Spleen (tissue), 7 donors: ENCODE data around the gene EEF1AKMT1.

Experiments
- POLR2AphosphoS5 ChIP-seq, 3 donors: sonication (generic); formaldehyde crosslinking; IDR thresholded peaks; one replicate each; pipeline ENCODE4 v1.5.1; 2017; ENCODE audit warnings: antibody characterized with exemption in 3 of 3
- TF ChIP-seq, protein P1 (sequence below), 11 experiments: fragments of 200-600 bp in 7 of 11; fragments of 450-650 bp in 4 of 11; sonication (generic) in 4 of 11; IDR thresholded peaks in 8 of 11; conservative IDR thresholded peaks in 3 of 11; 1 replicate in 7 of 11; 2 replicates in 4 of 11; pipeline versions ENCODE4 v1.4.0 to v1.8.0; 2016 to 2021; ENCODE audit warnings: antibody characterized with exemption in 11 of 11, inconsistent platforms in 4 of 11, mild to moderate bottlenecking in 1 of 11
- donor health status: DM: no; HTN: no; CAD: no; lungs with moderate emphysema.
- donor health status: DM: no; HTN: no; CAD: no.
- donor health status: DM: no; HTN: no; CAD: no.

DNA sequence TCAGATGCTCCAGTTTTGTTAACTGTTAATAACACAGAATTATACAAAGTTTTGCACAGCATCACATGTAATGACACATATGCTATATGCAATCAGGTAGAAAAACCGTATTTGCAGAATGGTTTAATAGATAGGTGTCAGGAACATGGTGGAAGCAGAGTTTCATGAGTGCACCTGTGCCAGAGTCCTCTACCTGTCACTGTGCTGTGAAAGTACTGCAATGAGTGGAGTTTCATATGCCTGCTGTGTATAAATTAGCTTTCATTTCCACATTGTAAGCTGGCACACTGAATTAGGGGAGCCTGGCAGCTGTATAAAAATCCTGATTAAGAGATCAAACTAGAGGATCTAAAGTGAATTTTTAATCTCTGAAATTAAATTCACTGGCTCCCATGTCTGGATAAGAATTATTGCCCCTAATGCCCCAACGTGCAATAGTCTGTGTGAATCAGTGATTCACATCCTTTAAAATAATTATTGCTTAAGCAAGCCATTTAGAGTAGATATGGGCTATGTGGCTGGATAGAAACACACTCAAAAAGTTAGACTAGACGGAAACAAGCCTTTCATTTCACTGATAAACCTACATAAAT lies 8.5 kb upstream of the EEF1AKMT1 start:
- no peak for TF ChIP-seq POLR2AphosphoS5 (IDR thresholded peaks at IDR 0.05)
- TF ChIP-seq, protein P1, sequence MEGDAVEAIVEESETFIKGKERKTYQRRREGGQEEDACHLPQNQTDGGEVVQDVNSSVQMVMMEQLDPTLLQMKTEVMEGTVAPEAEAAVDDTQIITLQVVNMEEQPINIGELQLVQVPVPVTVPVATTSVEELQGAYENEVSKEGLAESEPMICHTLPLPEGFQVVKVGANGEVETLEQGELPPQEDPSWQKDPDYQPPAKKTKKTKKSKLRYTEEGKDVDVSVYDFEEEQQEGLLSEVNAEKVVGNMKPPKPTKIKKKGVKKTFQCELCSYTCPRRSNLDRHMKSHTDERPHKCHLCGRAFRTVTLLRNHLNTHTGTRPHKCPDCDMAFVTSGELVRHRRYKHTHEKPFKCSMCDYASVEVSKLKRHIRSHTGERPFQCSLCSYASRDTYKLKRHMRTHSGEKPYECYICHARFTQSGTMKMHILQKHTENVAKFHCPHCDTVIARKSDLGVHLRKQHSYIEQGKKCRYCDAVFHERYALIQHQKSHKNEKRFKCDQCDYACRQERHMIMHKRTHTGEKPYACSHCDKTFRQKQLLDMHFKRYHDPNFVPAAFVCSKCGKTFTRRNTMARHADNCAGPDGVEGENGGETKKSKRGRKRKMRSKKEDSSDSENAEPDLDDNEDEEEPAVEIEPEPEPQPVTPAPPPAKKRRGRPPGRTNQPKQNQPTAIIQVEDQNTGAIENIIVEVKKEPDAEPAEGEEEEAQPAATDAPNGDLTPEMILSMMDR (IDR thresholded peaks at IDR 0.05 in 8 of 11, conservative IDR thresholded peaks at IDR 0.05 in 3 of 11): no peak
